ENCODE measurements around the gene FDX1. TPM values are rescaled to one million over a fixed set of nuclear protein-coding genes. Genes with fewer than 3 reads are reported as not detected.

FDX1 gene
- polyA plus RNA-seq, 3 donors: 17.2 to 23.3 (median 20.5) TPM

- DNase-seq (ENCODE audit: extremely low read depth in 1 of 11, low read depth in 9 of 11, low spot score in 4 of 11): no peak
These were observed 18.4 kb downstream of the FDX1 start for GRCh38 chr11:110447897-110448745.

GRCh38 chr11:110450246-110450645 lies 20.5 kb downstream of the FDX1 start:
- DNase-seq (ENCODE audit: extremely low read depth in 1 of 11, low read depth in 9 of 11, low spot score in 4 of 11): no peak

GRCh38 chr11:110452720-110453119 lies 23.0 kb downstream of the FDX1 start:
- no peak for DNase-seq (ENCODE audit: extremely low read depth in 1 of 11, low read depth in 9 of 11, low spot score in 4 of 11)

- no peak for DNase-seq (ENCODE audit: extremely low read depth in 1 of 11, low read depth in 9 of 11, low spot score in 4 of 11)
These were observed 24.1 kb downstream of the FDX1 start for GRCh38 chr11:110453684-110454354.

GRCh38 chr11:110454609-110455008 lies 24.9 kb downstream of the FDX1 start:
- DNase-seq (ENCODE audit: extremely low read depth in 1 of 11, low read depth in 9 of 11, low spot score in 4 of 11): no peak

- DNase-seq (ENCODE audit: extremely low read depth in 1 of 11, low read depth in 9 of 11, low spot score in 4 of 11): no peak
These were observed 26.0 kb downstream of the FDX1 start for GRCh38 chr11:110455718-110456117.

GRCh38 chr11:110463153-110463552 lies 33.4 kb downstream of the FDX1 start:
- DNase-seq (ENCODE audit: extremely low read depth in 1 of 11, low read depth in 9 of 11, low spot score in 4 of 11): peak in 8 of 11 donors; percentile 7 to 31 (median 16)

GRCh38 chr11:110465231-110465630 lies 35.5 kb downstream of the FDX1 start:
- no peak for DNase-seq (ENCODE audit: extremely low read depth in 1 of 11, low read depth in 9 of 11, low spot score in 4 of 11)

GRCh38 chr11:110467556-110467955 lies 37.8 kb downstream of the FDX1 start:
- no peak for DNase-seq (ENCODE audit: extremely low read depth in 1 of 11, low read depth in 9 of 11, low spot score in 4 of 11)

- no peak for DNase-seq (ENCODE audit: extremely low read depth in 1 of 11, low read depth in 9 of 11, low spot score in 4 of 11)
These were observed 38.4 kb downstream of the FDX1 start for GRCh38 chr11:110468121-110468520.

GRCh38 chr11:110469127-110469526 lies 39.4 kb downstream of the FDX1 start:
- DNase-seq (ENCODE audit: extremely low read depth in 1 of 11, low read depth in 9 of 11, low spot score in 4 of 11): no peak

- DNase-seq (ENCODE audit: extremely low read depth in 1 of 11, low read depth in 9 of 11, low spot score in 4 of 11): no peak
These were observed 41.0 kb downstream of the FDX1 start for GRCh38 chr11:110470716-110471115.

GRCh38 chr11:110471371-110471770 lies 41.6 kb downstream of the FDX1 start:
- DNase-seq (ENCODE audit: extremely low read depth in 1 of 11, low read depth in 9 of 11, low spot score in 4 of 11): no peak

- DNase-seq (ENCODE audit: extremely low read depth in 1 of 11, low read depth in 9 of 11, low spot score in 4 of 11): no peak
These were observed 43.1 kb downstream of the FDX1 start for GRCh38 chr11:110472858-110473257.

- DNase-seq (ENCODE audit: extremely low read depth in 1 of 11, low read depth in 9 of 11, low spot score in 4 of 11): no peak
These were observed 44.0 kb downstream of the FDX1 start for GRCh38 chr11:110473706-110474105.

GRCh38 chr11:110474578-110474977 lies 44.8 kb downstream of the FDX1 start:
- DNase-seq (ENCODE audit: extremely low read depth in 1 of 11, low read depth in 9 of 11, low spot score in 4 of 11): no peak

GRCh38 chr11:110475671-110476070 lies 45.9 kb downstream of the FDX1 start:
- no peak for DNase-seq (ENCODE audit: extremely low read depth in 1 of 11, low read depth in 9 of 11, low spot score in 4 of 11)

GRCh38 chr11:110478410-110478809 lies 48.7 kb downstream of the FDX1 start:
- no peak for DNase-seq (ENCODE audit: extremely low read depth in 1 of 11, low read depth in 9 of 11, low spot score in 4 of 11)

GRCh38 chr11:110479108-110480101 lies 49.7 kb downstream of the FDX1 start:
- no peak for DNase-seq (ENCODE audit: extremely low read depth in 1 of 11, low read depth in 9 of 11, low spot score in 4 of 11)

Data from renal cortex interstitium (tissue), 11 donors.